Spleen (tissue), 7 donors: ENCODE results near the gene DOCK9.

Experiments
- POLR2A ChIP-seq, 3 donors: fragments of 450-650 bp; IDR thresholded peaks; one replicate each; pipeline ENCODE4 v1.5.1; 2017; ENCODE audit warnings: antibody characterized with exemption in 3 of 3, mild to moderate bottlenecking in 1 of 3
- TF ChIP-seq, protein P1 (sequence below), 11 experiments: fragments of 200-600 bp in 7 of 11; fragments of 450-650 bp in 4 of 11; sonication (generic) in 4 of 11; IDR thresholded peaks in 8 of 11; conservative IDR thresholded peaks in 3 of 11; 1 replicate in 7 of 11; 2 replicates in 4 of 11; pipeline versions ENCODE4 v1.4.0 to v1.8.0; 2016 to 2021; ENCODE audit warnings: antibody characterized with exemption in 11 of 11, inconsistent platforms in 4 of 11, mild to moderate bottlenecking in 1 of 11
- donor health status: DM: no; HTN: no; CAD: no; lungs with moderate emphysema.
- donor health status: DM: no; HTN: no; CAD: no.
- donor health status: DM: no; HTN: no; CAD: no.

DNA sequence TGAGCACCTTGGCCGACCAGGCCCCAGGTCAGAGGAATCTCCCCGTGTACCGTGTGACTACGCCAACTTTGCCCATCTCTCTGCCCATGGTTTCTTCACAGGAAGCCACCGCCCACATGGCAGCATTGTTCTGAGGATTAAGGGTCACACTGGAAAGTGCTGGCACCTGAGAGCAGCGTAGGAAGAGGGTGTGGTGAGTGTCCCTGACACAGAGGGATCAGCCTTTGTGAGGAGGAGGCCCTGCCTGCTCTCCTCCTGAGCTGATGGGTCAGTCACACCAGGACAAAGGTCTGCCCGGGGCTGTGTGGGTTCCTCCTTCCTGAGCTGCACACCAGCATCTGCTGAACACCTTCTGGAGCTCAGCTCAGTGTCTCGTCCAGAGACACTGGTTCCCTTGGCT lies 193.2 kb downstream of the DOCK9 start:
- TF ChIP-seq, protein P1, sequence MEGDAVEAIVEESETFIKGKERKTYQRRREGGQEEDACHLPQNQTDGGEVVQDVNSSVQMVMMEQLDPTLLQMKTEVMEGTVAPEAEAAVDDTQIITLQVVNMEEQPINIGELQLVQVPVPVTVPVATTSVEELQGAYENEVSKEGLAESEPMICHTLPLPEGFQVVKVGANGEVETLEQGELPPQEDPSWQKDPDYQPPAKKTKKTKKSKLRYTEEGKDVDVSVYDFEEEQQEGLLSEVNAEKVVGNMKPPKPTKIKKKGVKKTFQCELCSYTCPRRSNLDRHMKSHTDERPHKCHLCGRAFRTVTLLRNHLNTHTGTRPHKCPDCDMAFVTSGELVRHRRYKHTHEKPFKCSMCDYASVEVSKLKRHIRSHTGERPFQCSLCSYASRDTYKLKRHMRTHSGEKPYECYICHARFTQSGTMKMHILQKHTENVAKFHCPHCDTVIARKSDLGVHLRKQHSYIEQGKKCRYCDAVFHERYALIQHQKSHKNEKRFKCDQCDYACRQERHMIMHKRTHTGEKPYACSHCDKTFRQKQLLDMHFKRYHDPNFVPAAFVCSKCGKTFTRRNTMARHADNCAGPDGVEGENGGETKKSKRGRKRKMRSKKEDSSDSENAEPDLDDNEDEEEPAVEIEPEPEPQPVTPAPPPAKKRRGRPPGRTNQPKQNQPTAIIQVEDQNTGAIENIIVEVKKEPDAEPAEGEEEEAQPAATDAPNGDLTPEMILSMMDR (IDR thresholded peaks at IDR 0.05 in 8 of 11, conservative IDR thresholded peaks at IDR 0.05 in 3 of 11) = no peak
- no peak for TF ChIP-seq POLR2A (IDR thresholded peaks at IDR 0.05)
